ENCODE results near the gene ALDH1B1. TPM values are rescaled to one million over a fixed set of nuclear protein-coding genes. Genes with fewer than 3 reads are reported as not detected.

The ALDH1B1 gene
- 10 to 100 TPM in 2 of 4 donors, 1 to 10 TPM in 2; 8.0 to 15.4 (median 11.0) TPM for total RNA-seq

DNA sequence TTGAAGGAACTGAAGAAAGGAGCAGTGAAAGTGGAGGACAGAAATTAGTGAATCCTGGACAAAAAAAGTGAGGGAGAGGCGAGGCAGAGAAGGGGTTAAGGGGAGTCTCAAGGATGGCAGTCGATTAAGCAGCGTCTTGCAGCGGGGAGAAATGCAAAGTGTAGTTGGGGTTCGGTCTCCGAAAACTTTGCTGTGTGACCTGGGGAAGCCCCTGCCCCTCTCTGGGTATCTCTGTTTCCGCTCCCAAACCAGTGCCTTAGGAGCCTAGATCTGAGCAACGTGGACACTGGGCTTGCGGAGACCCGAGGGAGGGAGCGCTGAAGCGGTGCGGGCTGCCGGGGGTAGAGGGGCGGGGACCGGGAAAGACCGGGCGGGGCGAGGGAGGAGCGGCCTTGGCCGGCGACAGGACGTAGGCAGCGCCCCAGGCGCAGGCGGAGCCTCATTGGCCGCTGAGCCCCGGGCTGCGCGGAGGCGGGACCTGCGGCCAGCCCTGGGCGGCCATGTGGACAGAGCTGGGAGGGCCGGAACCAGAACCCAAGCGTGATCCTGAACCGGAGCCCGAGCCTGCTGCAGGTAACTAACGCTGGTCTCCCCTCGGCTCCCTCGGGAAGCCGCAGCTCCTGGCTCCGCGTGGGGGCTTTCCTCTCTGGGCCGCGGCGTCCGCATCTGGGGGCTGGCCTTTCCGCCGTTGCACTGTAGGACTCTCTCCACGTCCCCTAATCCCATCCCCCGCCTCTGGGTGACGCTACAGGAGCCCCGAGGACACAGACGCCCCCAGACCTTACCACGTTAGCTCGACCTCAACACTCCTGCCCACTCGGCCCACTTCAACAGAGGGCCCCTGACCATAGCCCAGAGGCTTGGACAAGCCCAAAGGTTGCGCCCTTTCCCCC, at the start of gene ALDH1B1:
Gene ALDH1B1, plus strand, starts transcription at position 468 of the 893 bp plus-strand sequence. CDS start 3,047 bp downstream, outside the sequence.
- TF ChIP-seq, protein P1, sequence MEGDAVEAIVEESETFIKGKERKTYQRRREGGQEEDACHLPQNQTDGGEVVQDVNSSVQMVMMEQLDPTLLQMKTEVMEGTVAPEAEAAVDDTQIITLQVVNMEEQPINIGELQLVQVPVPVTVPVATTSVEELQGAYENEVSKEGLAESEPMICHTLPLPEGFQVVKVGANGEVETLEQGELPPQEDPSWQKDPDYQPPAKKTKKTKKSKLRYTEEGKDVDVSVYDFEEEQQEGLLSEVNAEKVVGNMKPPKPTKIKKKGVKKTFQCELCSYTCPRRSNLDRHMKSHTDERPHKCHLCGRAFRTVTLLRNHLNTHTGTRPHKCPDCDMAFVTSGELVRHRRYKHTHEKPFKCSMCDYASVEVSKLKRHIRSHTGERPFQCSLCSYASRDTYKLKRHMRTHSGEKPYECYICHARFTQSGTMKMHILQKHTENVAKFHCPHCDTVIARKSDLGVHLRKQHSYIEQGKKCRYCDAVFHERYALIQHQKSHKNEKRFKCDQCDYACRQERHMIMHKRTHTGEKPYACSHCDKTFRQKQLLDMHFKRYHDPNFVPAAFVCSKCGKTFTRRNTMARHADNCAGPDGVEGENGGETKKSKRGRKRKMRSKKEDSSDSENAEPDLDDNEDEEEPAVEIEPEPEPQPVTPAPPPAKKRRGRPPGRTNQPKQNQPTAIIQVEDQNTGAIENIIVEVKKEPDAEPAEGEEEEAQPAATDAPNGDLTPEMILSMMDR (IDR thresholded peaks at IDR 0.05; ENCODE audit: low read depth), result no peak

DNA sequence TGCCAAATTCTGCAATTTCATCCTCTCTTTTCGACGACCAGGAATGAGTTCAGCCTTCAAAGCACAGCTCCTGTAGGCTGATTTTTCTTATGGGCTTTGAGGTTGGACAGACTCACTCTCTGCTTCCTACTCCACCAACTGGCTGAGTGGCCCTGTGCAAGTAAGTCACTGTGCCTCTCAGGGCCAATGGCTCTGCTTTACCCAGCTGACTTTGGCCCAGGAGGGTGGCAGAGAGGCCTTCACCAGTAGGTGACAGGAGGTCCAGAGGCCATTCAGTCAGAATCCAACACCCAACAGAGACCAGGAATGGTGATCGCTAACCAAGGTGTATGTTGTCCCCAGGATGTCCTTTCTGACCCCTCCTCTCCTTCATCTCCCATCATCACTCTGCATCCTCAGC, 49.5 kb upstream of the ALDH1B1 start:
- TF ChIP-seq, protein P1 (IDR thresholded peaks at IDR 0.05; ENCODE audit: low read depth), result no peak

- TF ChIP-seq, protein P1 (IDR thresholded peaks at IDR 0.05; ENCODE audit: low read depth), result no peak
These were observed 49.0 kb upstream of the ALDH1B1 start for GRCh38 chr9:38343552-38343951.

GRCh38 chr9:38344566-38345324, 47.8 kb upstream of the ALDH1B1 start:
- TF ChIP-seq, protein P1 (IDR thresholded peaks at IDR 0.05; ENCODE audit: low read depth), result no peak

- TF ChIP-seq, protein P1 (IDR thresholded peaks at IDR 0.05; ENCODE audit: low read depth), result no peak
These were observed 46.4 kb upstream of the ALDH1B1 start for GRCh38 chr9:38345851-38346755.

DNA sequence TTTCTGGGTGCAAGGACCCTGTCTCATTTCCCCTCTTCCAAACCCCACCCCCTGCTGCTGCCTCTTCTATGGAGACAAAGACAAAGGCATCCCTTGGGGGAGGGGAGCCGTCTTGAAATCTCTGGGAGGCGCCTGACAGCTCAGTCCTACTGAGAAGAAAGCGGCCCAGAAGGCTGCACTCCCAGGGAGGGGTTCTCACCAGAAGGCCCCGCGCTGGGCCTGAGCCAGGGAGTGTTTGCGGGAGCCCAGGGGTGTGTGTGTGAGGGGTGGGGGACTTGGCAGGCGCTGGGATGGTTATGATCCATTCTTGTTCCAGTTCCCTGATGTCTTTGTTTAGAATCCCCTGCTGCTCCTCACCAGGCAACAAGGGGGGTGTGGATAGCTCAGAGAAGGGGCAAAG, 45.7 kb upstream of the ALDH1B1 start:
- TF ChIP-seq, protein P1 (IDR thresholded peaks at IDR 0.05; ENCODE audit: low read depth), result no peak

Measured in subcutaneous adipose tissue (tissue), 4 donors.